GM21515 (cell line): ENCODE results near the gene PCAT6.
A peak's percentile ranks its signal among the peaks of the same experiment; 100 is the strongest.
"Not testable (repeated sequence)": the region's sequence is repeated elsewhere in the genome, so short reads cannot be mapped to it uniquely, and the experiment has no call there.

Experiments used
- ATAC-seq: cut with Tn5 transposase; IDR thresholded peaks from one replicate; pipeline ENCODE4 v1.9.1; 2021; ENCODE audit not compliant: unreplicated experiment

Gene PCAT6

DNA sequence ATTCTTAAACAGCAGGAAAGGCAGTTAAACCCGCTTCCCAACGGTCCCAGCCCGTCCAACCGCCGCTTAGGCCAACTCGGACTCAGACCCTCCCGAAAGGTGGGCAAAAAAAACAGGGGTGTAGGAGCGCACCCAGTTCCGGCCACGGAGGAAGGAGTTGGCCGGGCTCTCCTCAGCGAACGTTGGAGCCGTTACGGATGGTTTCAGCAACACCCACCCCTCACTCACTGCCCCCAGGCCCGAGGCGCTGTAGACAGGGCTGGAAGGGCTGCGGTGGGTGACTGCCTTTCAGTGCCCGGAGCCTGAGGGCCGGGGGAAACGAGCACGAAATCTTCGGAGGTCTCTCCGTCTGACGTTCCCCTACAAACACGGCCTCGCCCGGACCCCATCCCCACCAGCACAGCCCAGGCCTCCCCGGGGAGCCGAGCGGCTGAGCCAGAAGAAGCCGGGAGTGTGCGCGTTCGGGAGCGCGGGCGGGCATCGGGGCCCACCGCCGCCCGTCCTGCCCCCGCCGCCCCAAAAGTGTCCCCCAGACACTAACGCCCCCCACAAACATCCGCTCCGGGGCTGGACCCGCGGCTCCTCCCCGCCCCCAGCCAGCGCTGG, 3.8 kb upstream of the PCAT6 start:
- ATAC-seq = no peak

DNA sequence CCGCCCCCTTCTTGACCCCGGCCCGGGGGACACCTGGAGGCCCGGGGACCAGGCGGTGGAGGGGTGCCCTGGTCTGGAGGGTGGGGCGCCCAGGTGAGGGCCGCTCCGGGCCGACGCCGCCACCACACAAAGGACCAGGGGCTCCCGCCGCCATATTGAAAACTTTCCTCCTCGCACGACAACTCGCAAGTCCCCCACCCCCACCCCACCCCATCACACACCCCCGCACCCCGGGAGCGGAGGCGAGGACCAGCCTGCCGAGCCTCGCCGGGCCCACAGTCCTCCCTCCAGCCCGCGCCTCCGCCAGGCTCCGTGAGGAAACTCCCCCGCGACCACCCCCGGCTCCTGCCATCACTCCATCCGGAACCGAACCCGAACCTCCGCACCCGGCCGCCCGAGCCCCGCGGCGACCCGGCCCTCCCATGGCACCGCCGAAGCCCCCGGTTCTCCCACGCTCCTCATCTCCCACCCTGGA, 3.3 kb upstream of the PCAT6 start:
- no peak for ATAC-seq

DNA sequence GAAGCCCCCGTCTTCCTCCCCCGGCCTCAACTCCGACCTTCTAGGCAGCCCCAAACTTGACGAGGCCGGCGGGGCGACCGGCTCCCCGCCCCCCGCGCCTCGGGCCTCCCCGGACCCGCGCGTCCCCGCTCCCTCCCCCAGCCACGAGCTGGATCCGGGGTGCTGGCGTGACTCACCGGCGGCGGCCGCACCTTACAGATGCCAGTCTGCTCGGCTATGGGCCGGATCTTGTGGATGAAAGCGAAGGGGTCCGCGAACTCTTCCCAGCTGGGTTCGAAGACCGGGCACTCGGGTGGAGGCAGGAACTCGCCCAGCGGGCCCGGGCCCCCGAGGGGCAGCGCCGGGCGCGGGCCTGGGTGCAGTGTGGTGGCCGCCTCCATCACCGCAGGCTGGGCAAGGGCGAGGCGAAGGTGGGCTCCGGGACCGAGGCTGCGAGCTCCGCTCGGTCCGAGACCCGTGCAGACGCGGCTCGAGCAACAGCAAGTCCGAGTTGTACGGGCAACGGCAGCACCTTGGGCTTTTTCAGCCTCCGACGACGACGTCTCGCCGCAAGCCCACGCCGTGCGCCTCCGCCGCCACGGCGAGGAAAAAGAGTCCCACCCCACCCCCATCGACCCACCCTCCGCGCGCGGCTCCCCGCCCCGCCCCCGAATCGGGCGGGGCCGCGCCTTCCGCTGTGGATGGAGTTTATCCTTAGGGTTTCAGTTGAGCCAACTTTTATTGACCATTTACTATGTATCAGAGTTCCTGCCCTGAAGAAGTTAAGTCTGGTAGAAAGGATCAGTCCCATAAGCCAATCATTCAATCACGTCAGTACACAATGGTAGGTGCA, 2.6 kb upstream of the PCAT6 start, which contains the start of gene KDM5B:
Gene KDM5B (minus strand): TSS at position 496 of the 832 bp plus-strand sequence. CDS start 116 bp downstream, at position 380.
- no peak for ATAC-seq

DNA sequence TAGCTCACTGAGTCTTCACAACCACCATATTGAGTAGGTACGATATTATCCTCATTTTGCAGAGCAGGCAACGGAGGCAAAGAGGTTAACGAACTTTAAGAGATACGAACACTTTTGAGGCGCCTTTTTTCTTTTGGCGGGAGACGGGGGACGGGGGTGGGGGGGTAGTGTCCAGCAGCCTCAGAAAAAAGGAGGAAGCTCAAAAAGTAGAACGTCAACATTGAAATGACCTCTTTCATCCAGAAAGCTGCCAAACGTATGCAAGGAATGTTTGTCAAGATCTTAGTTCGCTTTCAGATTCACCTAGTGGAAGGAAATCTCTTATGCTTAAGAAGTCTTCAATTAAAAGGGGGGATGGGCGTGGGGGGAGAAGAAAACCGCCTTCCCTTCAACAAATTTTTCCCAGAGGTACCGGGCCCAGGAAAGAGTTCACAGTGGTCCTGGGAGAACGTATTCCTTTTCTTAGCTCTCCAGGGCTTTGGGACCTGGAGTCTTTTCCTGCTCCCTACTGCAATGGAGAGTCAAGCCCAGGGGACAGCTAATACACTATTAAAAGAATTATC, 1.1 kb upstream of the PCAT6 start:
- ATAC-seq = no peak

DNA sequence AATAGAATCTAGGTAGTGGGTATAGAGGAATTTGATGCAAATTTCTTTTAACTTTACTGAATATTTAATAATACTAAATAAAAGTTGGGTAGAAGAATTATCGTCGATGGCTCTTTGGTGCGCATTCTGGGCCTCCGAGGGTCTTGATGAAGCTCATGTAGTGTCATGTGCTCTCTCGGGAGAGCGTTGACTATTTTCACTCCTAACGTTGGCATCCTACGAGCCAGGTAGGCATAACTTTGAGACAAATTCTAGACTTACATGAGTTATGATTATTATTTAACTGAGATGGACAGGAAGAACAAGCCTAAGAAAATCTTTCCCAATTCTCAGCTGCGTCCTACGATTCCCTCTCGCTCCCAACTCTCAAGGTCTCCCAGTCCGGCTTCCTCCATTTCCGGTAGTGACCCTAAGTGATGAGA, 550 bp upstream of the PCAT6 start:
- ATAC-seq = no peak

DNA sequence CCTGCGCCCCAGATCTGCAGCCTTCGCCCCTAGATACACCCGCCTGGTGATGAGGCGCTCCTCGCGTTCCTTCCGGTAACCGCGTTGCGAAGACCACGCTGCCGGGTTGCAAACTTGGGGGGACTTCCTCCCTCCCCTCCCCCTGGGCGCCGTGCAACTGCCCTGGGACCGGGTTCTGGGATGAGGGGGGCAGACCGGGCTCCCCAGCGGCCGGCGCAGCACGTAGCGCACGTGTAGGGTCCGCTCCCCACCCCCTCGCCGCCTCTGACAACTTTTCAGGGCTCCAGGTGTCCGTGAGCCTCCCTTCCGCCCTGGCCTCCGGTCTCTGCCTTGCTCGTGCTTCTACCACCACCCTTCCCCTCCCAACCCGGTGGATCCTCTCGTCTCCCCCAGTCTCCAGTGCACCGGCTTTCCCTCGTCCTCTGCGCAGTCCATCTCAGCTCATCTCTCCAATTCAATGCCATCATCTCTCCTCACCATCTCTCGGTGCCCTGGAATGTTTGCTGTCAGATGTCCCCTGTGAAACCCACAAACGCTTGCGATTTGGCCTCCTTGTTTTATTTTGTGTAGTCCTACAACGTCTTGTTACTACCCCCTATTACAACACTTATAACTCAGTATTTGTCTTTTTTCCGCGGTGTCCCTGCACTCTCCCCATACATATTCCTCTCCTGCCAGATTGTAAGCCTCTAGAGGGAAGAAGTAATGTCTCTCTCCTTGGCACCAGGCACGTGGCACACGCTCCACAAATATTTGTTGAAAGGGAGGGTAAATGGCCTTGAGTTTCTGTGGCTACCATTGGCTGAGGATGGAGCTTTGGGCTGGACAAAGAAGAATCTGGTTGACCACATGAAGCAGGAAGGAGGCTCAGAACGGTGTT, 782 bp downstream of the PCAT6 start:
- ATAC-seq = peak; percentile 4

DNA sequence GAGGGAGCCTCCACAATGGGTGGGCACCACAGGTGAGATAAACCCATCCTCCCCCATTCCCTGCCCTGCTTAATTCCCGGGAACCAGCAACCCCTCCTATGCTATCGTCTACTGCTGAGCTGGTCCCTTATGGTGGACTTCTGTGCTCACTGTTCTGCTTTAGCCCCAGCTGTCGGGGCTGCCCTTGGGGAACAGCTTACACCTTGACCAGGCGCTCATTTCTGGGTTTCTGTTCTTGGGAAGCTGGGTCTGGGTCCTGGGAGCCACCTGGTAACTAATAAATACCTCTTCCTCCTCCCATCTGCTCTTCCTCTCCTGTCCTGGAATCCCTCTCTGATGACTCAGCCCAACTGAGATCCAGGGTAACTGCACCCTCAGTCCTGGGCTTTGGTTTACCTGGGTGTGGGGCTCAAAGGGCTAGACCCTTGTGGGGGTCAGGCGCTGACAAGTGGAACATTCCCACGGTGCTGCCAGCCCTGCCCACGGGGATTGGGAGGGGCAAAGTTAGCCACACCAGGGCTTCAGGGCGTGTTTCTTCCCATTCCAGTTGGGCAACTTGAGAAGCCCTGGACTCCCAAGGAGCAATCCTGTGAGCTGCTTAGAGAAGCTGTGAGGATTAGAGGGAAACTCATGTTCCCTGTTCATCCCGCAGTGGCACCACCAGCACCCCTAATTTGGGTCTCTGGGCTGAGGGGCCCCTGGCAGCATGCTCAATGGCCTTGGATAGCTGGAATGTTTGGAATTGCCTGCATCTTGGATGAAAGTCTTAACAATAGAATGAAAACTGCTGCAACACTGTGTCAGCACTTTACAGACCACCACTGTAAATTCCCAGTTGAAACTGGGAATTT, 1.6 kb downstream of the PCAT6 start:
- ATAC-seq = no peak

DNA sequence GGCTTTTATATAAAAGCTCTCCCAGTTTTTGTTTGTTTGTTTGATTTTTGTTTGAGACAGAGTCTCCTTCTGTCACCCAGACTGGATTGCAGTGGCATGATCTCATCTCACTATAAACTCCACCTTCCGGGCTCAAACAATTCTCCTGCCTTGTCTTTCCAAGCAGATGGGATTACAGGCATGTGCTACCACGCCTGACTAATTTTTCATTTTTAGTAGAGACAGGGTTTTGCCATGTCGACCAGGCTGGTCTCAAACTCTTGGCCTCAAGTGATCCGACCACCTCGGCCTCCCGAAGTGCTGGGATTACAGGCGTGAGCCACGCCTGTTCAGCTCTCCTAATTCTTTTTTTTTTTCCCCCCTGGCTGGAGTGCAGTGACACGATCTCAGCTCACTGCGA, 4.4 kb downstream of the PCAT6 start:
- no peak for ATAC-seq

DNA sequence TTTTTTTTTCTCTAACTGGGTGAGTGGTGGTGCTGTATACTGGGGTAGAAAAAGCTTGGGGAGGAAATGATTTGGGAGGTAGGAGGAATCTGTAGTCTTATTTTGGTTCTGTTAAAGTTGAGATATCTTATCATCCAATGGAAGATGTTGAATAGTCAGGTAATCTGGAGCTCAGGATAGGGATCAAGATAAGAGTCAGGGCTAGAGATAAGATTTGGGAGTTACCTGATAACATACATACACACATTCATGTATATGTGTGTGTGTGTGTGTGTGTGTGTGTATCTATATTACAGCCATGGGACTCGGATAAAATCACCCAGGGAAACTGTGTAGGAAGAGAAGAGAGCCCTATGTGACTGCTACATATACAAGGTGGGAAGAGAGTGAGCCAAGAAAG, 8.1 kb downstream of the PCAT6 start:
- ATAC-seq = no peak

DNA sequence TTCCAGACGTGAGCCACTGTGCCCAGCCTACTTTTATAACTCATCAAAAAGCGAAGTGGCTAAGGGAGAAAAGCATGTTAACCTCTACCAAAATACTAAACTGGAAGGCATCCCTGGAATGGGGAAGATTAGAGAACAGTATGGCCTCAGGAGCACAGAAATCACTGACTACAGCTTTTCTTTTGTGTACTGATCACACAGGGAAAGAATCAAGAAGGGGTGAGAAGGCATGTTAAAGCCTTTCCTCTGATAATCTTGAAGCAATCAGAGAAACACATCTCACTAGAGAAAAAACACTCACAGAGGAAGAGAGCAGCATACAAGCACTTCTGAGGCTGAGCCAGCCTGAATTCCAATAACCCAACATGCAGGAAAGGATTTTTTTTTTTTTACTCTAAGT, 10.7 kb downstream of the PCAT6 start:
- no peak for ATAC-seq

DNA sequence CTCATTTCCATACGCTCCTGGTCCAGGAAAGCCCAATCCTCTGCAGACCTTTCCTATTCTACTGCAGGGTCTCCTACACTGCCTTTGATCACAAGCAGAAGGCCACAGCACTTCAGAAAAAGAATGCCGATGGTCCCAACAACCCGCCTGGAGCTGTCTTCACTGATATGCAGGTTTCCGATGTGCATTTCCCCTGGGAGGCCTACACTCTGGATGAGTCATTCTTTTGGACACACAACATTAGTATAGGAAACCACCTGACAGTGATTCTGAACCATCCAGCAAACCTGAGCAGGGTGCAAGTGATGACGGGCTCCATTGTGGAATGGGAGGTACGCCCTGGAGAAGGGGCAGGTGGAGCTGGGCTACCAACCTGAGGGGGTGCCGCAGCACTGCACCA, 15.0 kb downstream of the PCAT6 start:
- no peak for ATAC-seq

DNA sequence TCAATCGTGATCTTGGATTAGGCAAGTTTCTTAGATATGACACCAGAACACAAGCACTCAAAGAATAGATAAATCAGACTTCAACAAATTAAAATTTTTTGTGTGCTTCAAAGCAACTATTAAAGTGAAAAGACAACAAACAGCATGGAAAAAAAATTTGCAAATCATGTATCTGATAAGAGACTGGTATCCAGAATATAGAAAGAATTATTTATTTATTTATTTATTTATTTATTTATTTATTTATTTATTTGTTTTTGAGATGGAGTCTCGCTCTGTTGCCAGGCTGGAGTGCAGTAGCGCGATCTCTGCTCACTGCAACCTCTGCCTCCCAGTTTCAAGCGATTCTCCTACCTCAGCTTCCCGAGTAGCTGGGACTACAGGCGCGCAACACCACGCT, 18.5 kb downstream of the PCAT6 start:
- ATAC-seq = not testable (repeated sequence)

DNA sequence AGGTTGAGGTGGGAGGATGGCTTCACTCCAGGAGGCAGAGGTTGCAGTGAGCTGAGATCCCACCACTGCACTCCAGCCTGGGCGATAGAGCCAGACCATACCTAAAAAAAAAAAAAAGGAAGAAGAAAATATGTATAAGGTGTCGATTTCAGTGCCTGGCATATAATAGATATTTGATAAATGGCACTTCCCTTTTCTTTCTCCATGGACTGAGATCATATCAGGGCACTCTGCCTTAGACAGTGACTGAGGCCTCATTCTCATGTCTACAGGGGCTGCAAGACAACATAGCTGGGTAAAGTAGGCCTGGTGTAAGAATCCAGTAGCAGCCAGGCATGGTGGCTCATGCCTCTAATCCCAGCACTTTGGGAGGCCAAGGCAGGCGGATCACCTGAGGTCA, 21.2 kb downstream of the PCAT6 start:
- ATAC-seq = no peak

DNA sequence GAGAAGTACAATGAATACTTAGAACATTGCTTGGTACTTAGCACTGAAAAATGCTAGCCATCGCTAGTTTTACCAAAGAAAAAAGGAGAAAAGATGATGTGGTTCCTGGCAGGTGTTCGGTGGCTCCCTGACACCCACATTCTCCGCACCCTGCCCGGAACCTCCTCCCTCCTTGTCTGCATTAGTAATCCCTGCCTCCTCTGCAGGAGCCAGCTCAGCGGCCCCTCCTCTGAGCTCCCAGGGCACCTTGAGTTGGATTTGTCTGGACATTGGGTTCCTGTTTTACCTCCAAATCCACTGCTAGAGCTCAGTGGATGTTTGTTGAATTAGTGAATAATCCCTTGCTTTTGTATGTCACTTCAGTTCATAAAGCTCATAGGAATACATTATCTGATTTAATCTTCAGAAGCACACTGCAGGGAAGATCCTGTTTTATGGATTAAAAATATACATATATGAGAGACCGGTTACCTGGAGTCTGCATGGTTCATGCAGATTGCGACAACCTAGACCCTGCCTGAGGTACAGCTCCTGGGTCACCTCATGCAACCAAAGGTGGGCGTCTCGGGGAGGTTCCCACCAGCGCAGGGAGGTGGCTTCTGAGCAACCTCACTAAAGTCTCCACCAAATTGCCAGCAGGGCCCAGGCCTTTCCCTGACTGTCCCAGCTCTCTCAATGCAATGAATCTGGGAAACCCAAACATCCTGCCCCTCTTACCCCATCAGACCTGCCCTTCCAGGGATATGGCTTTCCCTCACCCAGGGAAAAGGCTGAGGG, 24.2 kb downstream of the PCAT6 start:
- no peak for ATAC-seq

DNA sequence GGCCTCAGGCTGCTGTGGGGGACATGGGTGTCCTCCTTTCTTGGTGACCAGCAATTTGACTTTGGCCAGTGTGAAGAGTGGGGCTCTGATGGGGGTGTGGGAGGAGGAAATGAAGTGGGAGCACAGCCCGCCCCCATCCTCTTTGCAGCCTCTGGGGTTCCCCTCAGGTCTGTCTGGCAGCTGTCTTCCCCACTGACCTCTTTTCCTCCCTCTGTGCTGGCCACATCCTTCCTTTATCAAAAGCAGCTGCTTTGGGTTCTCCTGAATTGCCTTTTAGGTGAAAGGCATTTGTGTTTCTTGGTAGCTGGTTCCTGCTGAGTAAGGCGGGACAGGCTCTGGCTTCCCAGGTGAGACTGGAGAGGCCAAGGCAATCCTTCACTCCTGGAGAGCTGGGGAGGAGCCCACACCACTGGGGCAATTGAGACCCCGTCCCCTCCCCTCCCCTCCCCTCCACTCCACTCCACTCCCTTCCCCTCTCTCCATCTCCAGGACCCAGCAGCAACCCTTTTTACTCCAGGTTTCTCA, 24.9 kb downstream of the PCAT6 start:
- ATAC-seq = no peak

DNA sequence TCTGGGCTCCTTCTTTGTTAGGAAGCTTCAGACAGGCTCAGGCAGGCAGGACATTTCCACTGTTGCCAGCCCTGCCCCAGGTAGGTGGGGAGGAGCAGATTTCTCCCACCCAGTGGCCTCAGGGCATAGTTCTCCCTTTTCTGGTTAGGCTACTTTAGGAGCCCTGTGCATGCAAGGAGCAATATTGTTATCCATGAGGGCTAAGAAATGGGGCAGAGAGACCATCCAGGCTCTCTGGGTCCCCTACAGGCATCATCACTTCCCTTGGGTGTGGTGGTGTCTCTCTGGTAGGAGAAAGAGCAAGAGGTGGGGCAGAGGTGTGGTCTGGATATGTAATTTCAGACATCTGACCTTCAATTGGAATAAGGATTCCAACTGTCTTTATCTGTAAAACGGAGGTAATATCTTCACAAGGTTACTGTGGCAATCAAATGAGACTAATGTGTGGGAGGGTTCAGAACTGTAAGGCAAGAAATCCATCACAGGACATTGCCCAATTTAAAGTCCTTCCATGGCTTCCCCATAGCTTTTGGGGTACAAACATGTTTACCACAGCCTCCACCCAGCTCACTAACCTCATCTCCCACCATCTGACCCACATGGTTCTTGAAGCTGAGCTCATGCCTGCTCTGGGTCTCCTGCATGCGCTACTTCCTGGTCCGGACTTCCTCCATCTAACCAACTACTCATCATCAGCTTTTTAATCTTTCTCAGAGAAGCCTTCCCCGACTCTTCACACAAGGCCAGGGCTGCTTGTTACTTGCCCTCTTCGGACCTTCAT, 26.1 kb downstream of the PCAT6 start:
- no peak for ATAC-seq

DNA sequence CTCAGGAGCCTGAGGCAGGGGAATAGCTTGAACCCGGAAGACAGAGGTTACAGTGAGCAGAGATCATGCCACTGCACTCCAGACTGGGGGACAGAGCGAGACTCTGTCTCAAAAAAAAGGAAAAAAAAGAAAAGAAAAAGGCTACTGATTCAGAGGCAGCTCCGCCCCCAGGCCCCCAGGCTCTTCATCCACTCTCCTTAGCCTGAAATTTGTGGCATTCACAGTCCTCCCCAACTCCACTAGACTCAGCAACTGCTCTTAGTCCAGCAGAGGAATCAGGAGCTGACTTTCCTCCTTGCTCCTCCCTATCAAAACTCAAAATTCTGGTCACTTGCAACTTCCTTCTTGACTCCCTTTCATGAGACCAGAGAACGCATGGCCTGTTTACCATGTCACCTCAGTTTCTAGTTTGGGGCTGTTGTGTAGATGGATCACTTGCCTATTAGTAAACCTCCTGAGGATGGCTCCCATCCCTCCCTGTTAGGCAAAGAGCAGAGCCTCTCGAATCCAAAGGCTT, 27.1 kb downstream of the PCAT6 start:
- ATAC-seq = no peak

DNA sequence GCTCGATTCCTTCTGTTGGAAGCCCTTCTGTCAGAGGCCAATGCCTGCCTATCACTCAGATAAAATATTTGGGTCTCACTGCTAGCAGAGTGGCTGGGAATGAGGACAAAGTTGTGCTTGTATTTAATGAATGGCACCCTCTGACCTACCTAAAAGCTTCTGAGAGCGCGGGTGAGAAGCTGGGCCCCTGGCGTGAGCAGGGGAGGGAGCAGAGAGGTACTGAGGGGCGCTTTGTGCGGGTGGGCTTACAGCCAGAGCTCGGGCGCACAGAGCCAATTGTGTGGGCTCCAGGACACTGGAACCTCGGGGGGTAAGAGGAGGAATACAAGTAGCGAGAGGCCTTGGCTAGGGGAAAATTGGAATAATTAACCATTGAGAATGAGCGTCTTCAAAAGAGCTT, 32.3 kb downstream of the PCAT6 start:
- no peak for ATAC-seq
